Caco-2 (cell line): Measurements from ENCODE around the gene WDTC1. TPM values are rescaled to one million over a fixed set of nuclear protein-coding genes. Genes with fewer than 3 reads are reported as not detected.

Experiments
- BruUV-seq: library from RNA; stranded (reverse); fragments of 400-500 nt; replicated peaks from 2 replicates; lab custom pipeline; 2021; lab: Mats Ljungman, UMichigan
- CTCF ChIA-PET: fragments of 300-600 bp; sonication (Branson Sonifier 250); formaldehyde crosslinking; loops from one replicate; lab custom pipeline; 2022; ENCODE audit warnings: antibody characterized with exemption; lab: Charles Lee
- POLR2A ChIA-PET: fragments of 300-600 bp; sonication (Branson Sonifier 250); formaldehyde crosslinking; loops from one replicate; lab custom pipeline; 2022; ENCODE audit warnings: antibody characterized with exemption; lab: Charles Lee
- DNase-seq, 2 experiments: peaks; one replicate each; pipeline versions ENCODE4 v3.0.0 to v3.0.0-alpha.2; 2020 to 2022
- H3K27me3 ChIP-seq: replicated peaks from 2 replicates; pipeline ENCODE4 v1.6.0; 2011; ENCODE audit warnings: low read length; ENCODE audit not compliant: control insufficient read depth, insufficient read depth
- H3K36me3 ChIP-seq: 2 replicates; pipeline ENCODE4 v1.5.1; 2011; ENCODE audit warnings: low read length; ENCODE audit not compliant: control insufficient read depth, insufficient read depth
- H3K4me1 ChIP-seq: fragments of 250-450 bp; sonication (Bioruptor Pico); 2 replicates; pipeline ENCODE4 v1.5.1; 2020; ENCODE audit warnings: mild to moderate bottlenecking
- H3K4me3 ChIP-seq: 2 replicates; pipeline ENCODE4 v1.5.1; 2011; ENCODE audit warnings: low read depth, mild to moderate bottlenecking, control low read depth, low read length
- H3K9me3 ChIP-seq: fragments of 250-450 bp; sonication (Bioruptor Pico); 2 replicates; pipeline ENCODE4 v1.5.1; 2020; ENCODE audit warnings: mild to moderate bottlenecking, moderate library complexity
- H3K27ac Mint-ChIP-seq: one replicate; pipeline ENCODE4 v1.8.0; 2022; ENCODE audit warnings: mixed read lengths; ENCODE audit not compliant: unreplicated experiment
- H3K27me3 Mint-ChIP-seq: one replicate; pipeline ENCODE4 v1.8.0; 2022; ENCODE audit warnings: mixed read lengths; ENCODE audit not compliant: insufficient read depth, unreplicated experiment
- H3K36me3 Mint-ChIP-seq: one replicate; pipeline ENCODE4 v1.8.0; 2022; ENCODE audit warnings: mild to moderate bottlenecking, mixed read lengths; ENCODE audit not compliant: insufficient read depth, unreplicated experiment
- H3K4me1 Mint-ChIP-seq: one replicate; pipeline ENCODE4 v1.8.0; 2022; ENCODE audit warnings: low read depth, mixed read lengths; ENCODE audit not compliant: unreplicated experiment
- H3K4me3 Mint-ChIP-seq: one replicate; pipeline ENCODE4 v1.8.0; 2022; ENCODE audit warnings: mild to moderate bottlenecking, moderate library complexity, mixed read lengths; ENCODE audit not compliant: unreplicated experiment
- H3K9me3 Mint-ChIP-seq: one replicate; pipeline ENCODE4 v1.8.0; 2022; ENCODE audit warnings: mixed read lengths; ENCODE audit not compliant: unreplicated experiment
- intact Hi-C: fragments of 100-400 bp; cut with micrococcal nuclease; formaldehyde crosslinking; loops from one replicate; pipeline ENCODE4 v1.10.0; 2022; ENCODE audit not compliant: unreplicated experiment
- total RNA-seq: library from RNA; stranded (reverse); gene quantifications from 2 replicates; pipeline ENCODE4 v1.2.3, GENCODE V29; 2022
- TF ChIP-seq, protein P1 (sequence below), 2 experiments: fragments of 200-600 bp in 1 of 2; IDR thresholded peaks; 1 replicate in 1 of 2; 2 replicates in 1 of 2; pipeline versions ENCODE4 v1.5.1 to v1.8.0; 2011 to 2022; ENCODE audit warnings: antibody characterized with exemption in 1 of 2, control low read depth in 1 of 2, inconsistent platforms in 1 of 2, low read depth in 1 of 2, low read length in 1 of 2, mild to moderate bottlenecking in 1 of 2, moderate library complexity in 1 of 2; ENCODE audit not compliant: insufficient read depth in 1 of 2, severe bottlenecking in 1 of 2, unreplicated experiment in 1 of 2

Gene WDTC1
- total RNA-seq, 1 experiment from 2014 or later: 17.2 TPM

DNA sequence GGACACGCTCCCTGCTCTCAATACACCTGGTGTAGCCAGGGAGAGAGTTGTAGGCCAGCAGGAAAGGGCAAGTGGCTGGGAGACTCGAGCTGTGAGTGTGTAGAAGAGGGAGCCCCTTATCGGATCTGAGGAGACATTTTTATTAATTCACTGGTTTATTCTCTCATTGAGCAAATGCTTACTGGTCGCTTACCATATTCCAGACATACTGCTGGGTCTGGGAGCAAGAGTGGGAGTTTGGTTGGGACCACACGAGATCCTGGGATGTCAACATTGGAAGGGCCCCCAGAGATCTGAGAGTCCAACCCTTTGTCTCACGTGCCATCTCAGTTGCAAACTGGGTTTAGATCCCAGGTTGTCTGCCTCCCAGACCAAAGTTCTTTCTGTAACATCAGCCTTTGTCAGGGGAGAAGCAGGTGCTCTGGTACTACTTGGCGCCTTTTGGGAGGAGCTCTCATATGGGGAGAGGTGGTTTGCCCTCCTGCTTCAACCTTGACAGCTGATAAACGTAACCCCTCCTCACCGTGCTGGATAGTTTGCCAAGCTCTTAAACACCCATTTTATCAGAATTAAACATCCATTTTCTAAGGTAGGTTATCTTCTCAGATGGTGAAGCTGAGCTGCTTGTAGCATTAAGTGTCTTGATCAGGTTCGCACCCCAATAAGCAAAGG lies 88.3 kb downstream of the WDTC1 start:
- H3K4me1 ChIP-seq: no peaks in the 10 kb centered on the region
- no peaks in the 10 kb centered on the region for H3K9me3 ChIP-seq
- ChIA-PET POLR2A (interaction anchor here (0.5 to 1.0 kb wide), 5 partner anchors 43 to 157 kb away, joined by 3 to 7 read pairs (median 4); no protein-coding TSS in a partner anchor), CTCF (interaction anchor here (0.8 to 1.1 kb wide), 2 partner anchors 23 to 73 kb away, joined by 3 to 4 read pairs; no protein-coding TSS in a partner anchor)
- TF ChIP-seq, protein P1, sequence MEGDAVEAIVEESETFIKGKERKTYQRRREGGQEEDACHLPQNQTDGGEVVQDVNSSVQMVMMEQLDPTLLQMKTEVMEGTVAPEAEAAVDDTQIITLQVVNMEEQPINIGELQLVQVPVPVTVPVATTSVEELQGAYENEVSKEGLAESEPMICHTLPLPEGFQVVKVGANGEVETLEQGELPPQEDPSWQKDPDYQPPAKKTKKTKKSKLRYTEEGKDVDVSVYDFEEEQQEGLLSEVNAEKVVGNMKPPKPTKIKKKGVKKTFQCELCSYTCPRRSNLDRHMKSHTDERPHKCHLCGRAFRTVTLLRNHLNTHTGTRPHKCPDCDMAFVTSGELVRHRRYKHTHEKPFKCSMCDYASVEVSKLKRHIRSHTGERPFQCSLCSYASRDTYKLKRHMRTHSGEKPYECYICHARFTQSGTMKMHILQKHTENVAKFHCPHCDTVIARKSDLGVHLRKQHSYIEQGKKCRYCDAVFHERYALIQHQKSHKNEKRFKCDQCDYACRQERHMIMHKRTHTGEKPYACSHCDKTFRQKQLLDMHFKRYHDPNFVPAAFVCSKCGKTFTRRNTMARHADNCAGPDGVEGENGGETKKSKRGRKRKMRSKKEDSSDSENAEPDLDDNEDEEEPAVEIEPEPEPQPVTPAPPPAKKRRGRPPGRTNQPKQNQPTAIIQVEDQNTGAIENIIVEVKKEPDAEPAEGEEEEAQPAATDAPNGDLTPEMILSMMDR (IDR thresholded peaks at IDR 0.05; ENCODE audit: insufficient read depth in 1 of 2, low read depth in 1 of 2, low read length in 1 of 2, severe bottlenecking in 1 of 2, unreplicated experiment in 1 of 2): no peak
- Mint-ChIP-seq H3K36me3 (no peaks in the 10 kb centered on the region), H3K27me3 (no peaks in the 10 kb centered on the region), H3K4me3 (peak overlapping the region; percentile 87), H3K4me1 (no peaks in the 10 kb centered on the region), H3K27ac (peak overlapping the region; percentile 87), H3K9me3 (no peaks in the 10 kb centered on the region)
- DNase-seq: peak in 1 of 2 experiments; percentile 11
- H3K4me3 ChIP-seq: peak overlapping the region; percentile 65
- intact Hi-C loops: no loop called here
- no peaks in the 10 kb centered on the region for H3K36me3 ChIP-seq
- H3K27me3 ChIP-seq: no peaks in the 10 kb centered on the region
- BruUV-seq: TSS peak; percentile 43

DNA sequence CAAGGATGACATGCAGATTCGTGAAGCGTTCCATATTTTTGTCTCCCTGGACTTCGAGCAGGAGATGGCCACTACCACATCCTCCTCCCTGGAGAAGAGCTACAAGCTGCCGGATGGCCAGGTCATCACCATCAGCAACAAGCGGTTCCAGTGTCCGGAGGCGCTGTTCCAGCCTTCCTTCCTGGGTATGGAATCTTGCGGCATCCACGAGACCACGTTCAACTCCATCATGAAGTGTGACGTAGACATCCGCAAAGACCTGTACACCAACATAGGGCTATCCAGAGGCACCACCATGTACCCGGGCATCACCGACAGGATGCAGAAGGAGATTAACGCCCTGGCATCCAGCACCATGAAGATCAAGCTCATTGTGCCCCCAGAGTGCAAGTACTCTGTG lies 90.9 kb downstream of the WDTC1 start:
- Histone ChIP-seq H3K4me1 (no peaks in the 10 kb centered on the region), H3K36me3 (no peaks in the 10 kb centered on the region; the same call in 1 of the 2 replicates), H3K9me3 (no peaks in the 10 kb centered on the region), H3K27me3 (no peaks in the 10 kb centered on the region), H3K4me3 (no peak overlapping the region)
- intact Hi-C loops: no loop called here
- CTCF ChIA-PET: no interaction called here
- BruUV-seq: no TSS peak
- H3K4me3 Mint-ChIP-seq: no peak overlapping the region
- POLR2A ChIA-PET: no interaction called here
- peaks cover 11% of the 10 kb centered on the region for H3K36me3 Mint-ChIP-seq
- TF ChIP-seq, protein P1 (IDR thresholded peaks at IDR 0.05; ENCODE audit: insufficient read depth in 1 of 2, low read depth in 1 of 2, low read length in 1 of 2, severe bottlenecking in 1 of 2, unreplicated experiment in 1 of 2): no peak
- peak in 1 of 2 experiments; percentile 7 for DNase-seq
- no peaks in the 10 kb centered on the region for H3K4me1 Mint-ChIP-seq
- no peaks in the 10 kb centered on the region for H3K9me3 Mint-ChIP-seq
- H3K27me3 Mint-ChIP-seq: no peaks in the 10 kb centered on the region
- no peak overlapping the region for H3K27ac Mint-ChIP-seq

- BruUV-seq: no TSS peak
- Histone ChIP-seq H3K4me3 (no peak overlapping the region), H3K9me3 (no peaks in the 10 kb centered on the region), H3K27me3 (no peaks in the 10 kb centered on the region), H3K36me3 (no peaks in the 10 kb centered on the region; the same call in 1 of the 2 replicates), H3K4me1 (no peaks in the 10 kb centered on the region)
- TF ChIP-seq, protein P1 (IDR thresholded peaks at IDR 0.05; ENCODE audit: insufficient read depth in 1 of 2, low read depth in 1 of 2, low read length in 1 of 2, severe bottlenecking in 1 of 2, unreplicated experiment in 1 of 2): no peak
- H3K27me3 Mint-ChIP-seq: no peaks in the 10 kb centered on the region
- no peak overlapping the region for H3K27ac Mint-ChIP-seq
- peaks cover 26% of the 10 kb centered on the region for H3K36me3 Mint-ChIP-seq
- DNase-seq: no peak
- ChIA-PET CTCF (no interaction called here), POLR2A (no interaction called here)
- intact Hi-C loops: no loop called here
- H3K9me3 Mint-ChIP-seq: no peaks in the 10 kb centered on the region
- no peaks in the 10 kb centered on the region for H3K4me1 Mint-ChIP-seq
- no peak overlapping the region for H3K4me3 Mint-ChIP-seq
Observed at GRCh38 chr1:27327964-27328363, 93.5 kb downstream of the WDTC1 start.
